HPDE6-E6E7 (cell line): ENCODE measurements around the gene RCSD1.

Source experiments
- DNase-seq: peaks from one replicate; pipeline ENCODE4 v3.0.0; 2011; ENCODE audit warnings: missing footprints; ENCODE audit errors: extremely low spot score

RCSD1 gene

DNA sequence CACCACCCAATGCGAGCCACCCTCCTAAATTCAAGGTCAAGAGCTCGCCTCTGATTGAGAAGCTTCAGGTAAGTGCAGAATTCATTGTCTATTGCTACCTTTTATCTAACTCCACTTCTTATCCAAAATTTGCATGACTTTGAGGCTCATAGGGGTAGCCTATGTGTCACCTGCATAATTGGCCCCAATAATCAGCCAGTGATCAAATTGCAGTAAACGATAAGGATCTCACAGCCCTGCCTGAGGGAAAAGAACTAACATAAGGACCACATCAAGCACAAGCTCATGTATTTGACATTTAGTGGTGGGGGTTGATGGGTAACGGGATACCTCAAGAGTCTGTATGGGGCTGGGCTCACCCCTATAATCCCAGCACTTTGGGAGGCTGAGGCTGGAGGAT lies 60.0 kb downstream of the RCSD1 start:
- DNase-seq = no peak

DNA sequence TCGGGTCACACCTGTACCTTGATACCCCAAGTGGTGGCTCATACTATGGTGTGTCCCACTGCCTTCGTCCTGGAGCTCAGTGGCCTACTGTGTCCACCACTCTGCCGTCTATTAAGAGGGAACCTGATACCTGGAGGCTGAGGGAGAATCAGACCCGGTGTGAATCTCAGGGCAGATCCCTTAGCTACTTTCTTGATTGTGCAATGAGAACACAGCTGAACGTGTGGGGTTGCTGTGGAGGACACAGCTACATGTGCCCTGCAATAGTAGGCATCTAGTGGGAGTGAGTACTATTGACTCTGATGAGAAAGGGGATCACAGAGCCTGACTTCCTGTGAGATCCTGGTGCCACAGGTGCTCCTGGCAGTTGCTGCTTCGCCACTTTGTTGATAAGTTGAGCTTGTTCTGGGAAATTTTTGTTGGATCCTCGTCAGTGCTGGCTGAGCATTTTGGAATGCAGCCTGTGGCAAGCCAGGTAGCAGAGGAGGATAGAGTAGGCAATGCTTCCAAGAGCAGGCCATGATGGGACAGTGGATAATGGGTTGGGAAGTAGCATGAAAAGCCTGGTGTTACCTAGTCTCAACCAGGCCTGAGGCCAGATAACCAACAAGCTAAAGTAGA lies 63.5 kb downstream of the RCSD1 start:
- DNase-seq = no peak

DNA sequence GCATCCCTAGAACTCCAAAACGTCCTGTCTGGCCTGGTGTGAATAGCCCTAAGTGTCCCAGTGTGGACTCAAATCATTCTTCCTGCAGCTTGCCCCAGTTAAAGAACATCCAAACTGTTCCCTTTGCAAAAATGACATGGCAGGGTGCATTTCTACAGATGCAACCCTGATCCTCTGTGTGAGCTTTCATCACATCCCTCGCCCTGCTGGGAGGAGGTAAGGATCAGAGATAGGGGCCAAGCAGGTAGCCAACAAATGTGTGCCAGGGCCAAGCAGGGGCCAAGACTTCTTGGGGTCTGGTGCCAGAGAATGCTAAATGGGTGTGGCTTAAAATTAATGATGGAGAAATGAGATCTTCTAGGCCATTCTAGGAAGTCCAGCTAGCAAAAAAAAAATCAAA lies 64.7 kb downstream of the RCSD1 start:
- no peak for DNase-seq

DNA sequence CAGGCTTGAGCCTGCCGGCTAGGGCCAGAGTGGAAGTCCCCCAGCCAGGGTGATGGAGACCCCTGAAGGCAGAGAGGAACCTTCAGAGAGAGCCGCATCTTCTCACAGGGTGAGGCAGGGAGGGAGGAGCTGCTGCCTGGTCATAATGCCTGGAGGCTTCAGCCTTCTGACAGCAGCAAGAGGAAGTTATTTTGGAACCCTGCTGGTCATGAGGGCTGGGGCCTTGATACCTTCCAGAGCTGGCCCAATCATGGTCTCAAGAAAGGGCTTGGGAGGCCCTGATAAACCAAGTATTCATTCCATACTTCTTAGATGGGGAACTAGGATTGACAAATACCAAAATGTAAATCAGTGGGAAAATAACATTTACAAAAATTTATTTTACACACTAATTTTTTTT lies 65.1 kb downstream of the RCSD1 start:
- peak; percentile 31 for DNase-seq

DNA sequence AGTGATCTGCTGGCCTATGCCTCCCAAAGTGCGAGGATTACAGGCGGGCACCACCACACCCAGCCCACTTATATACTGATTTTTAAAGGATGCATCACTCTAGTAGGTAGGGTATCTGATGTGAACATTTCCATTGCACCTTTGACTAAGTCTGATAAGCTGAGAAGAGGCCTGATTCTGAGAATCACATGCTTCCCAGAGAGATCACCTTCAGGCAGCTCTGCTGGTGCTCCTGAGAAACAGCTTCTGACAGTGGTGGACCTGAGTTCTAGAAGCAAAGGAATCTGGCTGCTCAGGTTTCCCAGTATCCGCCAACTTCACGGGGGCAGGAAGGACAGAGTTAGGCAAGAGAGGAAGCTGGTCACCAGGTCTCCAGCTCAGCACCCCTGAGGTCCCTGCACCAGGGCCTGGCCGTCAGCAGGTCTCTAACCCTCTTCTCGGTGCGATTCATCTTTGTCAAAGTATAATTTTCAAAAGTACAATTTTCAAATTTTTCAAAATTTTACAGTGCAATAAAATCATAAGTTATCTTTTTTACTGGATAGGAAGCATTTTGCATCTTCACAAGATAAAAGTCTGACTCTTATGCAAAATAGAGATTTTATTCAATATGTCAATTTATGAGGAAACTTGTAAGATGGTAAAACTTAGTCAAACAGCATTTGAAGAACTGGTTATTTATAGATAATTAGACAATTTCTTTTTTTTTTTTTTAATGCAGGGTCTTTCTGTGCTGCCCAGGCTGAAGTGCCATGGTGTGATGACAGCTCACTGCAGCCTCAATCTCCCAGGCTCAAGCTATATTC lies 65.9 kb downstream of the RCSD1 start:
- DNase-seq = no peak

DNA sequence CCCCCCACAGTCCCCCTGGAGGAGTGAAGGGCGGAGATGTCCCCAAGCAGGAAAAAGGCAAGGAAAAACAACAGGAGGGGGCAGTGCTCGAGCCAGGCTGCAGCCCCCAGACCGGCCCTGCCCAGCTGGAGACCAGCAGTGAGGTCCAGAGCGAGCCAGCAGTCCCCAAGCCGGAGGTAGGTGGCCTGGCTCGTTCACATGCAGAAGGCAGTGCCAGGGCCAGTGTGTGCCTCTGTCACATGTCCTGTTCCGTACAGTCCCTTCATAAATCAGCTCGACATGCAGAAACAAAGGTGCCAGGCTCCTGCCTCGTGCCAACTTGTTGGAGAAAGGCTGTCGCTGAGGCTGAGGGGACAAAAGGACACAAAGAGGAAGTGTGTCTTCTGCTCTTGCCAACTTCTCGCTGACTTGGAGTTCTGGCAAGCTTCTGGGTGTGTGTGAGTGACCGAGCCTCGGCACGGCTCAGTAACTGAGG lies 67.7 kb downstream of the RCSD1 start:
- DNase-seq = no peak

DNA sequence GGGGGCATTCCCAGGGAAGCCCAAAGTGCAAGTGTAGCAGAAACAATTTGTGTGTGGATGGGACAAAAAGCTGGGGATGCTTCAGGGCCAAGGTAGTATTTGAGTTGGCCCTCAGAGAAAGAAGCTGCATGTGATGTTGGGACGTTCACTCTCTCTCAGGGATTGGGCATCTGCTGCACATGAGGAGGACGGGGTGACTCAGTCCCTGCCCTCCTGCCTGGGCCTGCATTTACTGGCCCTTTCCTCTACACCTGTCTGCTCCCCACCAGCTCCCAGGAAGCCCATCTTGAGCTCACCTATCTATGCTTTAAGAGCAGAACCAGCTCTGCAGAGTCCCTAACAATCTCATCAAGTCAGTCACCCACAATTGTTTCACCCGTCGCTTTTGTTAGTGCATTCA lies 68.3 kb downstream of the RCSD1 start:
- DNase-seq = no peak

DNA sequence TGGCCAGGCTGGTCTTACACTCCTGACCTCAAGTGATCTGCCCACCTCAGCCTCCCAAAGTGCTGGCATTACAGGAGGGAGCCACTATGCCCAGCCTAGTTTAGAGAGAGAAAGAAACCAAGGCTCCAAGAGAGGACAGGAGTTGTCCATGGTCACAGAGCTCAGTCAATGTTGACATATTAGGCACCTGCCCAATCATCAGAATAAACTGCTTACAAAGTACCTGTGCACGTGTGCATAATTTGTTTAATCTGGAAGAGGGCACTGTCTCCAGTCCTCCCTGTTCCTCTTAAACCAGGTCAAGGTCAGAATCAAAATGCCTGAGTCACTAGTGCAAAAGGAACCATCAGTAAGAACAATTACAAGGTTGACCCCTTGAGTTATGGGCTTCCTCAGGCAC lies 71.5 kb downstream of the RCSD1 start:
- DNase-seq = no peak

DNA sequence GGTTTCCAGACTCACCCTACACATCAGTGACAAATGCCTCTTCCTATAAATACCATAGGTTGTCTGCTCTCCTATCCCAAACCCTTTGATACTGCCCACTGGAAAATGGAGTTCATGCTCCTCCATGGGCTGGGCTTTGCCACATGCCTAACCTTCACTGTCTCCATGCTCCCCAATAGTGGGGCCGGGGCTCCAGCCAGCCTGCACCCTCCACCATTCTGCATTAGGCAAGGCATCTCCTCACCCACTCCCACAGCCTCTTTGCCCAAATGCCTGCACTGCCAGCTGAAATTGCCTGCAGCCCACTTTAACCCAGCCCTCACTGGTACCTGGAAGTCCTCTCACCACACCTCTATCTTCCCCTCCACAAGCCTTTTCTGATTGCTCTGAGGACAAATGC lies 73.5 kb downstream of the RCSD1 start:
- no peak for DNase-seq

DNA sequence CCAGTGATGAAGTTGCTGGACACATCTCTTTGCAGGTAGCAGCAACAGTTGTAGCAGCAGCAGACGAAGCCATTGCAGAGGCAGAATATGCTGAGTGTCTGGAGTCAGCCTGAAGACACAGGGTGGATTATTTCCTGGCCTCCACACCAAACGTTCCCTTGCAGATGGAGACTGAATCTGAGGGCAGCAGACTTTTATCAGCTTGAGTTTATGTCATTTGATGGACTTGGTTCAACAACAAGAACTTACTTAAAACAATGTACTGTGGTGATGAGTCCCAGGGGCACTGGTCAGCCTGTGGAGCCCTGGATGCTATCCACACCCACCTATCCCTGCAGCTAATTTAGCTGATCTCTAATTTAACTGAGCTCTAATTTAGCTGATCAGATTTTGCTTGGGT lies 74.7 kb downstream of the RCSD1 start:
- DNase-seq = no peak

DNA sequence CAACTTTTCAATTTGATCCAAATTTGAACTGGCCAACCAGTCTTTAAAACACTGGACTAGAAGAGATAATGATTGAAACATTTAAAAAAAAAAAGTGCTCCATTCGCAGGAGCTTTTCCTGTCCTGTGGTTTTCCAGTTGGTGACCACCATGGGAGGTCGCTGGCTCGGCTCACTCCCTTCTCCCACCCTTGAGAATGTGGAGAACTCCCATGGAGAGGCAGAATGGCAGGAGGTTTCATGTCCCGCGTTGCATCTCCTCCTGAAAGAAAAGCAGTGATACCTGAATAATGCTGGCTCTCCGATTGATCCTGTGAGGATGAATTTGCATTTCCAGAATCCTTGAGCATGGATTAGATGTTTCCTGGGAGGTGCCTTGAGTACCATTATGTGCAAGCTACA lies 75.2 kb downstream of the RCSD1 start:
- DNase-seq = no peak

DNA sequence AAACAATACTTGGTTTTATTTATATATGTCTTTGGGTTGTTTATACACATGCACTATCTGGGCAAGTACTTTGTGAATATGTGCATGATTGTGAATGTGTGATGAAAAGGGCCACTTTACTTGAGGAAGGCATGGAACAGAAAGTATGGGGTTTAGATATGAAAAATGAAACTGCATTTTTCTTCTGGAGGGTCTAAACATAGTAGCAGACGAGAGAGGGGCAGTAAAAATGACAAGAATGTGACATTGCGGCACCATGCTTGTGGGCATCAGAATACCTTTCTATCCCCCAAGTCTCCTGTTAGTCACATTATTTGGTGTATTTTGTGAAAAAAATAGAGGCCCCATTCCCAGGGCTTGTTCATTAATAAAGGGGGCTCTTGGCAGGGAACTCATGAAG lies 76.3 kb downstream of the RCSD1 start:
- DNase-seq = no peak

DNA sequence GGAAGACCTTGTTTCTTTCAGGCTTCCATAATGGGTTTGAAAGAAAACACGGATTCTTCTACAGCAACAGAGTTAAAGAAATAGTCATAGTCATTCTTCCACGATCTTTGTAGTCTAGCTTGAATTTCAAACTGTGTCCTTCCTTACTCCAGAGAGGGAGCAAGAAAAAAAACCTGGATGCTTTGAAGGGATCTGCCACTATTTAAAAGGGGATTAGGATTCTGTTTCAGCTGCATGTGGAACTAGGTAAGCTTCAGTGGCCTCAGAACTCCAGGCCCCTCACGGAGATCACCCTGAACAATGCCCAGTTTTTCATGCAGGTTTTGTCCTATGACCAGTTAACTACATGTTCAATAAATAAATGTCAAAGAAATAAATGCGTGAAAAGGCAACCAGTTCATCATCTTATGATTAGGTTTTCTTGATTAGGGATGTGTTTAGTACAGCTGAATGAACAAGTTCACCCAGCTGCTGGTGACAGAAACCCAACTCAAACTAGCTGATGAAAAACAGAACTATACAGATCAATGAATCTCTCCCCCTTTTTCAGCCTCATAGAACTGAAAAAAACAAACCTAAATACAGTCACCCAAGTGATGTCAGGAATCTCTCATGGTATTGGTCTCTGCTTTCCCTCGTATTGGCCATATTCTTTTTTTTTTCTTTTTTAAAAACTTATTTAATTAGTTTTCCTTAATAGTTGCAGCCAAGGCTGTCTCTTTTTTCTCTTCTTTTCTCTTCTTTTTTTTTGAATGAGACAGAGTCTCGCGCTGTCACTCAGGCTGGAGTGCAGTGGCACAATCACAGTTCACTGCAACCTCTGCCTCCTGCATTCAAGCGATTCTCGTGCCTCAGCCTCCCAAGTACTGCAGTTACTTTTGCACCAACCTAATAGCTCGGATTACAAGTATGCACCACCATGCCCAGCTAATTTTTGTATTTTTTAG lies 77.2 kb downstream of the RCSD1 start:
- DNase-seq = no peak

DNA sequence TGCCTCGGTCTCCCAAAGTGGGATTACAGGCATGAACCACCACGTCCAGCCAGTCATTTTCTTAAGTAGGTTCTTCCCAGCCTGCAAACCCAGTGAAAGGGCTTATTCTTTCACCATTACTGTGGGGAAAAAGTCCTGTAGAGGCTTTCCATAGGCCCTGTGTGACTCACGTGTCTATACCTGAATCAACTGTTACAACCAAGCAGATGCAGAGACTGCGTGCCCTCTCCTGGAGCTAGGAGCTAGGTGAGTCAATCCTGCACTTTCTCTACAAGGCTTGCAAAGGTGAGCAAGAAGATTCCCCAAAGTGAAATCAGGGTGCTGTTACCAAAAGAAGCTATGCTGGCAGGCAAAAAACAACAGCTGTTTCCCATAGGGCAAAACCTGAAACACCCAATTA lies 77.9 kb downstream of the RCSD1 start:
- peak; percentile 67 for DNase-seq

DNA sequence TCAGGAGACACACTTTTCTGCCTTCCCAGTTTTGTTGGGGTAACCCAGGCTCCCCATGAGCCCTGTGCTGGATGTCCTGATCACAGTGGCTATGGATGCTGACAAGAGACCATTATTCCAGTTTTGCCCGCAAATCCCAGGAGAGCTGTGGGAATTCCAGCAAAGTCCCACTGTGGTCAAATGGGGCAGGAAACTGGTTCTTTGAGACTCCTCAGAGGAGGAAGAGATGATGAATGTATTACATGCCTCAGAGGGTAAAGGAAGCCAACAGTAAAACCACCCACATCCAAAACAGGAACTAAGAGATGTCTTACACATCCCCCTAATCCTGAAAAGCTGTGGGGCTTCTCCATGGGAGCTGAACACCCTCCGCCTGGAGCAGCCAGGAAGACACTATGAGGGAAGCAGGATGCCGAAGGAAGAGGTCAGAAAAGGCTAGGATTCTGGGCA lies 78.9 kb downstream of the RCSD1 start:
- DNase-seq = no peak

DNA sequence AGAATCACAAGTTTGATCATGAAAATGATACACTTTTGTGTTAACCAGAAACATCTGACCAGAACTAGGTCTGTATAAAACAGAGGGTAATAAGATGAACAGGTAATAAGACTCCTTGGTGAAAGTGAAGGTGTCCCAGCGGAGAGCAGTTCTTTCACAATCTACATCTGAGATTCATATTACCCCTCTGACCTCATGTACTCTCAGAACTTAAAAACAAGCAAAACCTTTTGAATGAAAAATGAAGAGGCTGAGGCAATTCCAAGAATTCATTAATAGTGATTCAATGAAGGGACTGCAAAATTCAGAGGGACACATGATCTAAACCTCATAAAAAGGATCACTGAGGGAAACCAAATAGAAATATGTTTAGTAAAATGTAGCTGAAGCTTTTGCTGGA lies 80.8 kb downstream of the RCSD1 start:
- DNase-seq = no peak

DNA sequence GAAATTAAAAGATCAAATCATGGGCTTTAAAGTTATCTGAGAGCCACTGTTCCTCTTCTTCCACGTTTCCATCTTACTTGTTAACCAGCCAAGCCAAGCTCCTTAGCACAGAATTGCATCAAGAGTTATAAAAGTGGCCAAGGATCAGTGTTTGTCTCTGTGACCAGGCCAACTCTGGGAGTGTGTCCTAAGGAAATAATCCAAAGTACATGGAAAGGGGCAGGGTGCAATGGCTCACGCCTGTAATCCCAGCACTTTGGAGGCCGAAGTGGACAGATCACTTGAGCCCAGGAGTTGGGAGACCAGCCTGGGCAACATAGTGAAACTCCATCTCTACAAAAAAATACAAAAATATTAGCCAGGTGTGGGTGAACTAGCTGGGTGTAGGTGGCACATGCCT lies 81.8 kb downstream of the RCSD1 start:
- DNase-seq = no peak

DNA sequence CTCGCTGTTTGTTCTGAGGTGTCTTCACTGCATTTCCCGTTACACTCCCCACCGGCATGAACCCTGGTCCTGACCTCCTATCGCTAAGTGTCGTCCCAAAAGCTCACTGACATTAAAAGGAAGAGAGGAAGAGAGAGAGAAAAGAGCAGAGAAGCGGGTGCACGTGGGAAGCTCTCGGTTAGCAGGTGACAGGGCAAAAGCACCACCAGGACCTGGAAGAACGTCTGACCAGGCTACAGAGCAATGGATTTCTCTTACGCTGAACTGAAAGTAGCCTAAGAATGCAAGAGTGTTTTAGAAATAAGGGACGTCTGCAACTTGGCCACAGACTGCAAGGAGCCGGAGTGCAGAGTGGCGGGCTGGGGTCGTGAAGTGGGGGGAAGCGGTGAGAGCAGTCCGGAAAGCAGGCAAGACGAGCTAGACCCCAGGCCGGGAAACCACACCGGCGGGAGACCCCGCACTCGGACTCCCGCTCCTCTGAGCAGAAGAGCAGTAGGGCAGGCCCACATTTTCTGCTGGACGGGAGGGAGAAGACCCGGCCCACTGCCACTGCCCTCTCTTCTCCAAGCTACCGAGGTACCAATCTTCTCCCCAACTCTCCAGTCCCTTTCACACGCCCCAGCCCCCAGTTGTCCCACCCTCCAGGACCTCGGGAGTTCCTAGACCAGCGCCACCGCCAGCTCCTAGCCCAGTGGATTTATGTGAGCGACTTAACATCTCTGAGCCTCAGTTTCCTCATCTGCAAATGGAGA lies 83.5 kb downstream of the RCSD1 start:
- DNase-seq = no peak

DNA sequence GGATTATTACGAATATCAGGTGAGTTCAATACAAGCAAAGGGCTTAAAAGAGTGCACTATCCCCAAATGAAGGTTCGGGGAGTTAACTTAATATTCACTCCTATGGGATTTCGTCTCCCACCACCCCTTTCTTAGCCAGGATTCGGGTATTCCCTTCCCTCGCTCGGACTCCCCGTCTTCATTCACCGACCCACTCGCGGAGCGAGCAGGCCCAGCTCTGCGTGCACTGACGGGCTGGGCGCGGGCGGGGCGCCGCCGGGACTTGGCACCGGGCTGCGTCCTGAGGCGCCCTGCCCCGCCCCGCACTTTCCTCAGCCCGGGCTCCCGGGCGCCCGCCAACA lies 84.0 kb downstream of the RCSD1 start:
- DNase-seq = peak; percentile 72

DNA sequence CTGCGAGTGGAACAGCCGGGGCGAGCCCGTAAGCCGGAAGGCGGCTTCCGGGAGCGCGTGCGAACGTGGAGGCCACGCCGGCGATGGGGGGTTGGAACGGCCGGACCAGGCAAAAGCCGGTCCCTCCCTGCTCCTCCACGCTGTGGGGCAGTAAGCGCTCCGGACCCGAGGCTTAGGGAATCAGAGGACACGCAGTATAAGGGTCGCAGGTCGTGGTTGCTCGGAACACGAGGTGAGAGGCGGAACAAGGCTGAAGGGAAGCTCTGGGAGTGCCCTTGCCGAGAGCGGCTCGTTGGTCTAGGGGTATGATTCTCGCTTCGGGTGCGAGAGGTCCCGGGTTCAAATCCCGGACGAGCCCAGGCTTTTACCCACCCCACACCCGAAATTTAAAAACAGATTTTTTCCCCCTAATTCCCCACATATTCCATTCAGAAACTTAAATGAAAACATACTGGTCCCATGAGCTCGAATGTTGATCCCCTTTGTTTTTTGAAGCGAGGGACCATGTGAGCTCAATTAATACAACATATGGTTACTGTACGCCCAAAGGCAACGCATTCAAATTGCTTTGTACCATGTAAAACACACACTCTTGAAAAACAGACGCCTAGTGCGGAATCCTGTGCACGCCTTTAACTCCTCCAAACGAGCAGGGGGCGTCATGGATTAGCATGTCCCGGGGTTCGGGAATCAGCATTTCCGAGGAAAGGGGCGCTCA lies 84.6 kb downstream of the RCSD1 start:
- peak; percentile 52 for DNase-seq
